Stomach (tissue), 9 donors: Measurements from ENCODE around the gene ARF6. TPM values are rescaled to one million over a fixed set of nuclear protein-coding genes. Genes with fewer than 3 reads are reported as not detected.

Source experiments
- DNase-seq, 2 donors: peaks; one replicate each; pipeline versions ENCODE4 v3.0.0 to v3.0.0-alpha.2; 2013 to 2019
- H3K27ac ChIP-seq, 5 donors: fragments of 200-600 bp in 4 of 5; sonication (generic) in 4 of 5; one replicate each; pipeline ENCODE4 v1.5.1; 2013 to 2019; ENCODE audit warnings: mild to moderate bottlenecking in 1 of 5, moderate library complexity in 1 of 5
- H3K27me3 ChIP-seq, 3 donors: fragments of 200-600 bp; sonication (generic); one replicate each; pipeline ENCODE4 v1.5.1; 2017 to 2019; ENCODE audit warnings: mixed run types in 1 of 3
- H3K36me3 ChIP-seq, 4 donors: fragments of 200-600 bp; sonication (generic); 1 replicate in 3 of 4; 2 replicates in 1 of 4; pipeline ENCODE4 v1.5.1; 2016 to 2019
- H3K4me1 ChIP-seq, 4 donors: fragments of 200-600 bp; sonication (generic); one replicate each; pipeline ENCODE4 v1.5.1; 2016 to 2019
- H3K4me3 ChIP-seq, 4 donors: fragments of 200-600 bp; sonication (generic) in 3 of 4; one replicate each; pipeline ENCODE4 v1.5.1; 2016 to 2019; ENCODE audit warnings: mild to moderate bottlenecking in 1 of 4
- H3K9me3 ChIP-seq, 4 donors: fragments of 200-600 bp; sonication (generic); one replicate each; pipeline ENCODE4 v1.5.1; 2016 to 2019
- CTCF ChIP-seq, 7 experiments: fragments of 450-650 bp in 4 of 7; fragments of 200-600 bp in 3 of 7; sonication (generic) in 3 of 7; IDR thresholded peaks; one replicate each; pipeline ENCODE4 v1.5.1; 2016 to 2019; ENCODE audit warnings: antibody characterized with exemption in 7 of 7, control low read depth in 2 of 7, mild to moderate bottlenecking in 1 of 7
- EP300 ChIP-seq: sonication (generic); formaldehyde crosslinking; IDR thresholded peaks from one replicate; pipeline ENCODE4 v1.6.1; 2017; ENCODE audit warnings: antibody characterized with exemption
- POLR2A ChIP-seq, 4 donors: fragments of 450-650 bp; IDR thresholded peaks; one replicate each; pipeline ENCODE4 v1.6.1; 2016; ENCODE audit warnings: antibody characterized with exemption in 4 of 4, control low read depth in 2 of 4, mild to moderate bottlenecking in 1 of 4, moderate library complexity in 1 of 4
- POLR2AphosphoS5 ChIP-seq, 3 donors: sonication (generic); formaldehyde crosslinking; IDR thresholded peaks; one replicate each; pipeline ENCODE4 v1.6.1; 2016; ENCODE audit warnings: antibody characterized with exemption in 3 of 3
- WGBS, 5 donors: extraction: QIAGEN DNeasy Blood & Tissue Kit in 3 of 5; methylation state at CpG; one replicate each; pipeline versions ENCODE4 v1.1.5 to v1.1.7; 2013 to 2018; 5-methylcytosine and 5-hydroxymethylcytosine counted together
- intact Hi-C: fragments of 100-400 bp; cut with DNase I; formaldehyde crosslinking; loops from one replicate; pipeline ENCODE4 v1.15.1; 2023; ENCODE audit warnings: low total_unique reads
- polyA plus RNA-seq, 3 donors: library from polyadenylated mRNA; stranded (reverse); fragments of 200-250 nt; gene quantifications; one replicate each; pipeline ENCODE4 v1.2.3, GENCODE V29; 2013
- total RNA-seq, 5 donors: library from RNA; depleted of rRNA; stranded (reverse); fragments of >200 nt; gene quantifications; one replicate each; pipeline versions ENCODE4 v1.1.0 to v1.2.3, GENCODE V29; 2014 to 2016
- donor health status: healthy with polysubstance abuse.
- donor health status: Bipolar disorder and iron deficiency.
- donor health status: healthy.

Gene ARF6
- total and polyA plus RNA-seq, 8 donors: 19.8 to 104 (median 48.4) TPM

- Histone ChIP-seq H3K27me3 (no peaks in the 10 kb centered on the region), H3K4me1 (no peaks in the 10 kb centered on the region), H3K9me3 (no peaks in the 10 kb centered on the region), H3K36me3 (no peaks in the 10 kb centered on the region), H3K4me3 (no peak overlapping the region), H3K27ac (no peak overlapping the region)
- no peak for DNase-seq
- 30 to 55% (median 44%) methylated on average over 2 of the region's 2 CpGs for WGBS, 5 donors
- no peak for TF ChIP-seq POLR2A (IDR thresholded peaks at IDR 0.05)
- no peak for TF ChIP-seq EP300
- TF ChIP-seq CTCF (IDR thresholded peaks at IDR 0.05): no peak
- no peak for TF ChIP-seq POLR2AphosphoS5 (IDR thresholded peaks at IDR 0.05)
- intact Hi-C loops: no loop called here
Observed at GRCh38 chr14:49928015-49928414, 35.1 kb downstream of the ARF6 start.

GRCh38 chr14:49930720-49931119 lies 37.8 kb downstream of the ARF6 start:
- Histone ChIP-seq H3K4me3 (no peak overlapping the region), H3K36me3 (no peaks in the 10 kb centered on the region)
- no peak for DNase-seq

GRCh38 chr14:49931523-49931922 lies 38.6 kb downstream of the ARF6 start:
- Histone ChIP-seq H3K9me3 (no peaks in the 10 kb centered on the region), H3K27ac (no peak overlapping the region), H3K27me3 (no peaks in the 10 kb centered on the region), H3K4me3 (no peak overlapping the region), H3K36me3 (no peaks in the 10 kb centered on the region), H3K4me1 (peaks cover 0 to 3% (median 0%) of the 10 kb centered on the region in 4 donors)
- WGBS, 5 donors: 88 to 94% (median 91%) methylated on average over 2 to 3 of the region's 3 CpGs
- no peak for DNase-seq
- no peak for TF ChIP-seq CTCF (IDR thresholded peaks at IDR 0.05)
- TF ChIP-seq POLR2AphosphoS5 (IDR thresholded peaks at IDR 0.05): no peak
- no peak for TF ChIP-seq EP300
- no peak for TF ChIP-seq POLR2A (IDR thresholded peaks at IDR 0.05)
- intact Hi-C loops: no loop called here

More at GRCh38 chr14:49930720-49931119, 37.8 kb downstream of the ARF6 start:
- H3K27me3 ChIP-seq: no peaks in the 10 kb centered on the region
- H3K4me1 ChIP-seq: peaks cover 0 to 3% (median 0%) of the 10 kb centered on the region in 4 donors
- intact Hi-C loops: no loop called here
- no peak for TF ChIP-seq CTCF (IDR thresholded peaks at IDR 0.05)
- TF ChIP-seq POLR2AphosphoS5 (IDR thresholded peaks at IDR 0.05): no peak
- TF ChIP-seq EP300: no peak
- no peak for TF ChIP-seq POLR2A (IDR thresholded peaks at IDR 0.05)
- no peak overlapping the region for H3K27ac ChIP-seq
- no peaks in the 10 kb centered on the region for H3K9me3 ChIP-seq
- WGBS, 5 donors: 91 to 94% (median 93%) methylated on average over 2 of the region's 2 CpGs

GRCh38 chr14:49933128-49933527 lies 40.2 kb downstream of the ARF6 start:
- WGBS, 5 donors: 92 to 95% (median 94%) methylated on average over 4 of the region's 4 CpGs
- Histone ChIP-seq H3K9me3 (no peaks in the 10 kb centered on the region), H3K27ac (no peak overlapping the region), H3K27me3 (no peaks in the 10 kb centered on the region), H3K4me1 (peaks cover 0 to 3% (median 0%) of the 10 kb centered on the region in 4 donors), H3K36me3 (no peaks in the 10 kb centered on the region), H3K4me3 (no peak overlapping the region)
- TF ChIP-seq POLR2AphosphoS5 (IDR thresholded peaks at IDR 0.05): no peak
- TF ChIP-seq EP300: no peak
- TF ChIP-seq CTCF (IDR thresholded peaks at IDR 0.05): no peak
- TF ChIP-seq POLR2A (IDR thresholded peaks at IDR 0.05): no peak
- no peak for DNase-seq
- intact Hi-C loops: no loop called here
